Body of pancreas (tissue), 4 donors: ENCODE data around the gene CRACR2B.

Experiments
- POLR2A ChIP-seq, 3 donors: fragments of 450-650 bp; IDR thresholded peaks; one replicate each; pipeline ENCODE4 v1.6.1; 2016; ENCODE audit warnings: antibody characterized with exemption in 3 of 3, mild to moderate bottlenecking in 2 of 3
- TF ChIP-seq, protein P1 (sequence below), 7 experiments: fragments of 450-650 bp in 4 of 7; fragments of 200-600 bp in 3 of 7; sonication (generic) in 3 of 7; IDR thresholded peaks; one replicate each; pipeline ENCODE4 v1.5.1; 2016 to 2019; ENCODE audit warnings: antibody characterized with exemption in 7 of 7

DNA sequence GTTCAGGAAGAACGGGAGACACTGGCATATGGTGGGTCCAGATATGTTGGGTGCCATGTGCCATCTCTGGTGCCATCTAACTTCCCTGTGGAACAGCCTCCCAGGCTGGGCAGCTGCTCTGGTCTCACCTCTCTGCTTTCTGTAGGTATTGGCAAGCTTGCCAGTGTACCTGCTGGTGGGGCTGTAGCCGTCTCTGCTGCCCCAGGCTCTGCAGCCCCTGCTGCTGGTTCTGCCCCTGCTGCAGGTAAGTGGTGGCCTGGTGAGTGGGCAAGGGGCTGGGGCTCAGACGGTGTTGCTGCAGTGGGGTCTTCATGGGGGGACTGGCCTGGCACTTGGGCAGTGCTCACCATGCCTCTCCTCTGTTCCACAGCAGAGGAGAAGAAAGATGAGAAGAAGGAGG, 15.3 kb upstream of the CRACR2B start:
- TF ChIP-seq, protein P1, sequence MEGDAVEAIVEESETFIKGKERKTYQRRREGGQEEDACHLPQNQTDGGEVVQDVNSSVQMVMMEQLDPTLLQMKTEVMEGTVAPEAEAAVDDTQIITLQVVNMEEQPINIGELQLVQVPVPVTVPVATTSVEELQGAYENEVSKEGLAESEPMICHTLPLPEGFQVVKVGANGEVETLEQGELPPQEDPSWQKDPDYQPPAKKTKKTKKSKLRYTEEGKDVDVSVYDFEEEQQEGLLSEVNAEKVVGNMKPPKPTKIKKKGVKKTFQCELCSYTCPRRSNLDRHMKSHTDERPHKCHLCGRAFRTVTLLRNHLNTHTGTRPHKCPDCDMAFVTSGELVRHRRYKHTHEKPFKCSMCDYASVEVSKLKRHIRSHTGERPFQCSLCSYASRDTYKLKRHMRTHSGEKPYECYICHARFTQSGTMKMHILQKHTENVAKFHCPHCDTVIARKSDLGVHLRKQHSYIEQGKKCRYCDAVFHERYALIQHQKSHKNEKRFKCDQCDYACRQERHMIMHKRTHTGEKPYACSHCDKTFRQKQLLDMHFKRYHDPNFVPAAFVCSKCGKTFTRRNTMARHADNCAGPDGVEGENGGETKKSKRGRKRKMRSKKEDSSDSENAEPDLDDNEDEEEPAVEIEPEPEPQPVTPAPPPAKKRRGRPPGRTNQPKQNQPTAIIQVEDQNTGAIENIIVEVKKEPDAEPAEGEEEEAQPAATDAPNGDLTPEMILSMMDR (IDR thresholded peaks at IDR 0.05) = no peak
- no peak for TF ChIP-seq POLR2A (IDR thresholded peaks at IDR 0.05)
